ENCODE results near the gene CEACAM20. TPM values are rescaled to one million over a fixed set of nuclear protein-coding genes. Genes with fewer than 3 reads are reported as not detected.
A peak's percentile ranks its signal among the peaks of the same experiment; 100 is the strongest.

Gene CEACAM20
- total RNA-seq = not detected in 2 replicates

GRCh38 chr19:44529536-44529935, at the start of gene CEACAM20:
TSS of gene CEACAM20 (minus strand) at chr19:44529675. CDS start at chr19:44529509, 166 bp downstream.
- DNase-seq (ENCODE audit: low read depth) = no peak
- TF ChIP-seq, protein P1, sequence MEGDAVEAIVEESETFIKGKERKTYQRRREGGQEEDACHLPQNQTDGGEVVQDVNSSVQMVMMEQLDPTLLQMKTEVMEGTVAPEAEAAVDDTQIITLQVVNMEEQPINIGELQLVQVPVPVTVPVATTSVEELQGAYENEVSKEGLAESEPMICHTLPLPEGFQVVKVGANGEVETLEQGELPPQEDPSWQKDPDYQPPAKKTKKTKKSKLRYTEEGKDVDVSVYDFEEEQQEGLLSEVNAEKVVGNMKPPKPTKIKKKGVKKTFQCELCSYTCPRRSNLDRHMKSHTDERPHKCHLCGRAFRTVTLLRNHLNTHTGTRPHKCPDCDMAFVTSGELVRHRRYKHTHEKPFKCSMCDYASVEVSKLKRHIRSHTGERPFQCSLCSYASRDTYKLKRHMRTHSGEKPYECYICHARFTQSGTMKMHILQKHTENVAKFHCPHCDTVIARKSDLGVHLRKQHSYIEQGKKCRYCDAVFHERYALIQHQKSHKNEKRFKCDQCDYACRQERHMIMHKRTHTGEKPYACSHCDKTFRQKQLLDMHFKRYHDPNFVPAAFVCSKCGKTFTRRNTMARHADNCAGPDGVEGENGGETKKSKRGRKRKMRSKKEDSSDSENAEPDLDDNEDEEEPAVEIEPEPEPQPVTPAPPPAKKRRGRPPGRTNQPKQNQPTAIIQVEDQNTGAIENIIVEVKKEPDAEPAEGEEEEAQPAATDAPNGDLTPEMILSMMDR (conservative IDR thresholded peaks at IDR 0.05; ENCODE audit: low read depth, low read length) = no peak
- no peak within 1 kb of the TSS for H3K4me3 ChIP-seq (ENCODE audit: low read depth, low read length)

- no peak for DNase-seq (ENCODE audit: low read depth)
- no peak overlapping the region for H3K4me3 ChIP-seq (ENCODE audit: low read depth, low read length)
- TF ChIP-seq, protein P1 (conservative IDR thresholded peaks at IDR 0.05; ENCODE audit: low read depth, low read length) = no peak
Observed at GRCh38 chr19:44577566-44577874, 48.0 kb upstream of the CEACAM20 start.

DNA sequence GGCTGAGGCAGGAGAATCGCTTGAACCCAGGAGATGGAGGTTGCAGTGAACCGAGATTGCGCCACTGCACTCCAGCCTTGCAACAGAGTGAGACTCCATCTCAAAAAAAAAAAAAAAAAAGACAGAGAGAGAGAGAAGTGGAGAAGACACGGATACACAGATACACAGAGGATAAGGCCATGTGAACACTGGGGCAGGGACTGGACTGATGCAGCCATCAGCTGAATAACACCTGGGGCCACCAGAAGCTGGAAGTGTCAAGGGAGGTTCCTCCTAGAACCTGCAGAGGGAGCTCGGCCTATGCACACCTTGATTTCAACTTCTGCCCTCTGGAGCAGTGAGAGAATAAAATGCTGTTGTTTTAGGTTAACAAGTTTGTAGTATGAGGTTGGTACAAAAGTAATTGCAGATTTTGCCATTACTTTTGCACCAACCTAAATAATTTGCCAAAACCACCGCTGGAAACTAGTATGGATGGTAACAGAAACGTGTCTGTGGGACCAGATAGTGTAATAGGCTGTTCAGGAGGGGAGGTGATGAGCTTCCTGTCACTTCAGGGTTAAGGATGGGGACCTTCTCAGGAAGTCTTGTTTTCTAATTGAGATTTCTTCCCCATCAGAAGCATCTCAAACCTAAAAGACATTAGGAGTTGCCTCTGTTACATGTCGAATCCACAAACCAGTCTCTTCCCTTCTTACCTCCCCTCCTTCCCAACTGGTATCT, 47.5 kb upstream of the CEACAM20 start:
- DNase-seq (ENCODE audit: low read depth) = no peak
- TF ChIP-seq, protein P1 (conservative IDR thresholded peaks at IDR 0.05; ENCODE audit: low read depth, low read length) = peak; percentile 88
- no peak overlapping the region for H3K4me3 ChIP-seq (ENCODE audit: low read depth, low read length)

- TF ChIP-seq, protein P1 (conservative IDR thresholded peaks at IDR 0.05; ENCODE audit: low read depth, low read length) = no peak
- H3K4me3 ChIP-seq (ENCODE audit: low read depth, low read length) = no peak overlapping the region
- no peak for DNase-seq (ENCODE audit: low read depth)
Observed at GRCh38 chr19:44575116-44575700, 45.7 kb upstream of the CEACAM20 start.

DNA sequence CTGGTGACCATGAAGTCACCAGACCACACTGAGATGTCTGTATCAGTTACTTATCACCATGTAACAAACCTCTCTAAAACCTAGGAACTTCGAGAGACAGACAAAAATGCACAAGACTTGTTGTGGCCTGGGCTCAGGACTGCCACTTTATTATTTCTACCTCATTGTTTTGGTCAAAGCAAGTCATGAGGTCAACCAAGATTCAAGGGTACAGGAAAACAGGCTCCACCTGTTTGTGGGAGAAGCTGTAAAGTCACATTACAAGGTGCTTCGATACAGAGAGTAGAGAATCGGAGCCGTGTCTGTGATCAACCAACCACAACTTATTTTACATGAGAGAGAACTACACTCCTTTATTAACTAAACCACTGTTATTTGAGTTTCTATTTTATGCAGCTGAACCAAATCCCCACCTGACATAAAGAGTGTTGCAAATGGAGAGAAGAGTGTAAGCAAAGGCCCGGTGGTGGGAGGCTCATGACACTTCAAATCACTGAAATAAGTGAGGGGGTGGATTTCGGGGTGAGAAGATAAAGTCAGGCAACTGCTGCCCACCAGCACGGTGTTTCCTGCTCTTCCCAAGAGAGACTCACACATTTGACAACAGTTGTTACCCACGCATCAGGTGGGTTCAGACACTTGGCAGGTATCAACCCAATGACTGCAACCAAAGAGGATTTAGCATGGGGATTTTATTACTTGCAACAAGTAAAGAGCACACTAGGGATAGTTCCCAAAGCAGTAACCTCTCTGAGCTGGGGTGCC, 44.9 kb upstream of the CEACAM20 start:
- no peak overlapping the region for H3K4me3 ChIP-seq (ENCODE audit: low read depth, low read length)
- DNase-seq (ENCODE audit: low read depth) = no peak
- TF ChIP-seq, protein P1 (conservative IDR thresholded peaks at IDR 0.05; ENCODE audit: low read depth, low read length) = no peak

GRCh38 chr19:44573627-44574026, 44.2 kb upstream of the CEACAM20 start:
- no peak for DNase-seq (ENCODE audit: low read depth)
- TF ChIP-seq, protein P1 (conservative IDR thresholded peaks at IDR 0.05; ENCODE audit: low read depth, low read length) = no peak
- H3K4me3 ChIP-seq (ENCODE audit: low read depth, low read length) = no peak overlapping the region
